Lung (tissue), 12 donors: ENCODE data around the gene MYG1. TPM values are rescaled to one million over a fixed set of nuclear protein-coding genes. Genes with fewer than 3 reads are reported as not detected.
"Not testable (repeated sequence)": the region's sequence is repeated elsewhere in the genome, so short reads cannot be mapped to it uniquely, and the experiment has no call there.

Source experiments
- ATAC-seq: fragments of 200-7000 bp; cut with Tn5 transposase; one replicate; pipeline ENCODE4 v1.9.1; 2020; ENCODE audit warnings: moderate number of reproducible peaks; ENCODE audit not compliant: insufficient read depth, low FRiP score
- DNase-seq, 3 donors: peaks; one replicate each; pipeline ENCODE4 v3.0.0-alpha.2; 2013 to 2017
- H3K27ac ChIP-seq, 2 donors: one replicate each; pipeline ENCODE4 v1.5.1; 2013; ENCODE audit warnings: mild to moderate bottlenecking in 2 of 2, moderate library complexity in 2 of 2, control low read depth in 1 of 2, inconsistent platforms in 1 of 2, low read depth in 1 of 2, low read length in 1 of 2
- H3K27me3 ChIP-seq, 3 donors: one replicate each; pipeline ENCODE4 v1.5.1; 2013; ENCODE audit warnings: low read length in 2 of 3; ENCODE audit not compliant: control insufficient read depth in 3 of 3, insufficient read depth in 3 of 3
- H3K36me3 ChIP-seq, 4 donors: one replicate each; pipeline ENCODE4 v1.5.1; 2013; ENCODE audit warnings: low read length in 4 of 4, mild to moderate bottlenecking in 1 of 4, moderate library complexity in 1 of 4; ENCODE audit not compliant: control insufficient read depth in 4 of 4, insufficient read depth in 4 of 4
- H3K4me1 ChIP-seq, 5 donors: one replicate each; pipeline ENCODE4 v1.5.1; 2013; ENCODE audit warnings: low read length in 5 of 5, mild to moderate bottlenecking in 2 of 5, moderate library complexity in 1 of 5; ENCODE audit not compliant: control insufficient read depth in 5 of 5, insufficient read depth in 5 of 5
- H3K4me3 ChIP-seq: one replicate; pipeline ENCODE4 v1.5.1; 2013; ENCODE audit warnings: mild to moderate bottlenecking, control low read depth, moderate library complexity
- H3K9ac ChIP-seq, 2 donors: one replicate each; pipeline ENCODE4 v1.5.1; 2013; ENCODE audit warnings: low read length in 2 of 2, control low read depth in 1 of 2; ENCODE audit not compliant: insufficient read depth in 1 of 2
- H3K9me3 ChIP-seq, 4 donors: one replicate each; pipeline ENCODE4 v1.5.1; 2013; ENCODE audit warnings: low read length in 3 of 4, mild to moderate bottlenecking in 1 of 4, moderate library complexity in 1 of 4; ENCODE audit not compliant: control insufficient read depth in 4 of 4, insufficient read depth in 3 of 4
- WGBS, 2 donors: extraction: QIAGEN DNeasy Blood & Tissue Kit; methylation state at CpG; one replicate each; pipeline ENCODE4 v1.1.7; 2013; 5-methylcytosine and 5-hydroxymethylcytosine counted together
- polyA plus RNA-seq, 2 donors: library from polyadenylated mRNA; stranded (reverse); fragments of 200-250 nt; gene quantifications; one replicate each; pipeline ENCODE4 v1.2.1, GENCODE V29; 2013
- total RNA-seq, 2 donors: library from RNA; depleted of rRNA in 1 of 2; stranded (reverse); fragments of >200 nt in 1 of 2; gene quantifications; one replicate each; pipeline ENCODE4 v1.2.1, GENCODE V29; 2014 to 2021
- TF ChIP-seq, protein P1 (sequence below): IDR thresholded peaks from 2 replicates; pipeline ENCODE4 v1.5.1; 2012; ENCODE audit warnings: mild to moderate bottlenecking; ENCODE audit errors: control extremely low read depth, extremely low read depth
- donor health status: control.
- donor health status: control.
- donor health status: Bipolar disorder and iron deficiency.
- donor health status: healthy.
- donor health status: DM: yes; HTN: yes; CAD: no.

The MYG1 gene
- total and polyA plus RNA-seq, 4 donors: 22.1 to 88.9 (median 59.8) TPM

- DNase-seq (no peak), ATAC-seq (no peak)
- no peaks in the 10 kb centered on the region for H3K36me3 ChIP-seq
- H3K9ac ChIP-seq: no peak overlapping the region
- no peak overlapping the region for H3K4me3 ChIP-seq
- no peaks in the 10 kb centered on the region for H3K27me3 ChIP-seq
- WGBS, 2 donors: 54 to 70% methylated on average over 11 to 16 of the region's 16 CpGs
- H3K27ac ChIP-seq: no peak overlapping the region
- TF ChIP-seq, protein P1, sequence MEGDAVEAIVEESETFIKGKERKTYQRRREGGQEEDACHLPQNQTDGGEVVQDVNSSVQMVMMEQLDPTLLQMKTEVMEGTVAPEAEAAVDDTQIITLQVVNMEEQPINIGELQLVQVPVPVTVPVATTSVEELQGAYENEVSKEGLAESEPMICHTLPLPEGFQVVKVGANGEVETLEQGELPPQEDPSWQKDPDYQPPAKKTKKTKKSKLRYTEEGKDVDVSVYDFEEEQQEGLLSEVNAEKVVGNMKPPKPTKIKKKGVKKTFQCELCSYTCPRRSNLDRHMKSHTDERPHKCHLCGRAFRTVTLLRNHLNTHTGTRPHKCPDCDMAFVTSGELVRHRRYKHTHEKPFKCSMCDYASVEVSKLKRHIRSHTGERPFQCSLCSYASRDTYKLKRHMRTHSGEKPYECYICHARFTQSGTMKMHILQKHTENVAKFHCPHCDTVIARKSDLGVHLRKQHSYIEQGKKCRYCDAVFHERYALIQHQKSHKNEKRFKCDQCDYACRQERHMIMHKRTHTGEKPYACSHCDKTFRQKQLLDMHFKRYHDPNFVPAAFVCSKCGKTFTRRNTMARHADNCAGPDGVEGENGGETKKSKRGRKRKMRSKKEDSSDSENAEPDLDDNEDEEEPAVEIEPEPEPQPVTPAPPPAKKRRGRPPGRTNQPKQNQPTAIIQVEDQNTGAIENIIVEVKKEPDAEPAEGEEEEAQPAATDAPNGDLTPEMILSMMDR: no peak
- H3K9me3 ChIP-seq: no peaks in the 10 kb centered on the region
- peaks cover 0 to 33% (median 7%) of the 10 kb centered on the region in 5 donors for H3K4me1 ChIP-seq
Measured at GRCh38 chr12:53328043-53328435, 28.5 kb downstream of the MYG1 start.

DNA sequence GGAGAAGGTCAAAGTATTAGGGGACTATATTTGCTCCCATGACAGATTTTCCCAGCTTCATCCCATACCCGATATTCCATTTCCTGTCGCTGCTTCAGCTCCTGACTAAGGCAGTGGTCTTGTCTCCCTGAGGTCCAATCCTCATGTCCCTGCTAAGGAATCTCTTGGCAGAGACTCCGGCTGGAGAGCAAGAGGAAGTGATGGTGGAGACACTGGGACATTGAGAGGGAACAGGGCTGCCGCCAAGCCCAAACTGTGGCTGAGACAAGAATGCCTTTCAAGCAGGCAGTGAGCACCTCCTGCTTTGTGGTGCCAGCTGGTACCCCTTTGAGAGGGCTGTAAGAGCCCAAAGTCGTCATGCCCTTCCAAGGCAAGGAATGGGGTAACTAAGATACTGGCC is 31.2 kb downstream of the MYG1 start:
- no peak overlapping the region for H3K9ac ChIP-seq
- H3K27me3 ChIP-seq: peaks cover 0 to 3% (median 0%) of the 10 kb centered on the region in 3 donors
- H3K27ac ChIP-seq: no peak overlapping the region
- no peaks in the 10 kb centered on the region for H3K9me3 ChIP-seq
- H3K4me3 ChIP-seq: no peak overlapping the region
- 68 to 81% methylated on average over 5 of the region's 5 CpGs for WGBS, 2 donors
- peaks cover 0 to 25% (median 0%) of the 10 kb centered on the region in 5 donors for H3K4me1 ChIP-seq
- no peak for ATAC-seq
- TF ChIP-seq, protein P1: no peak
- no peaks in the 10 kb centered on the region for H3K36me3 ChIP-seq
- DNase-seq: peak in 1 of 3 donors; percentile 43

DNA sequence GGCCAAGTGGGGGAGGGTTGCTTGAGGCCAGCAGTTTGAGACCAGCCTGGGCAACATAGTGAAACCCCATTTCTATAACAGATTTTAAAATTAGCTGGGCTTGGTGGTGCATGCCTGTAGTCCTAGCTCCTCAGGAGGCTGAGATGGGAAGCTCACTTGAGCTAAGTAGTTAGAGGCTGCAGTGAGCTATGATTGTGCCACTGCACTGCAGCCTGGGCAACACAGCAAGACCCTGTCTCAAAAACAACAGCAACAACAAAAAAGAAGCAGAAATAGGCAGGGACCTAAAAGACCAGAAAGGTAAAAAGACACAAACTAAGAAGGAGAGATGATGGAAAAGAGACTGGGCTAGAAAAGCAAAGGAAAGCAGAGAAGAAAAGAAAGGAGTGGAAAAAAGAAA is 32.8 kb downstream of the MYG1 start:
- not testable (repeated sequence) for H3K9ac ChIP-seq, ATAC-seq, H3K4me3 ChIP-seq, H3K9me3 ChIP-seq, H3K27me3 ChIP-seq, H3K36me3 ChIP-seq, H3K27ac ChIP-seq, DNase-seq
- peaks cover 0 to 16% (median 0%) of the 10 kb centered on the region in 5 donors for H3K4me1 ChIP-seq

- DNase-seq (no peak), ATAC-seq (no peak)
- Histone ChIP-seq H3K27ac (no peak overlapping the region), H3K9me3 (no peaks in the 10 kb centered on the region), H3K27me3 (peaks cover 0 to 10% (median 0%) of the 10 kb centered on the region in 3 donors), H3K4me1 (peaks cover 0 to 13% (median 0%) of the 10 kb centered on the region in 5 donors), H3K4me3 (no peak overlapping the region), H3K36me3 (no peaks in the 10 kb centered on the region), H3K9ac (peak overlapping the region in 1 of 2 donors; percentile 11)
- TF ChIP-seq, protein P1: no peak
- 59 to 81% methylated on average over 15 of the region's 15 CpGs for WGBS, 2 donors
Measured at GRCh38 chr12:53332744-53333143, 33.2 kb downstream of the MYG1 start.
